Inflammatory macrophage (primary cell): ENCODE measurements around the gene RASSF6.
"Not testable (repeated sequence)": the region's sequence is repeated elsewhere in the genome, so short reads cannot be mapped to it uniquely, and the experiment has no call there.

ENCODE experiments used
- DNase-seq, 2 donors: peaks; one replicate each; pipeline ENCODE4 v3.0.0-alpha.2; 2020 to 2022

The RASSF6 gene

GRCh38 chr4:73609706-73610105 is 10.5 kb downstream of the RASSF6 start:
- no peak for DNase-seq

DNA sequence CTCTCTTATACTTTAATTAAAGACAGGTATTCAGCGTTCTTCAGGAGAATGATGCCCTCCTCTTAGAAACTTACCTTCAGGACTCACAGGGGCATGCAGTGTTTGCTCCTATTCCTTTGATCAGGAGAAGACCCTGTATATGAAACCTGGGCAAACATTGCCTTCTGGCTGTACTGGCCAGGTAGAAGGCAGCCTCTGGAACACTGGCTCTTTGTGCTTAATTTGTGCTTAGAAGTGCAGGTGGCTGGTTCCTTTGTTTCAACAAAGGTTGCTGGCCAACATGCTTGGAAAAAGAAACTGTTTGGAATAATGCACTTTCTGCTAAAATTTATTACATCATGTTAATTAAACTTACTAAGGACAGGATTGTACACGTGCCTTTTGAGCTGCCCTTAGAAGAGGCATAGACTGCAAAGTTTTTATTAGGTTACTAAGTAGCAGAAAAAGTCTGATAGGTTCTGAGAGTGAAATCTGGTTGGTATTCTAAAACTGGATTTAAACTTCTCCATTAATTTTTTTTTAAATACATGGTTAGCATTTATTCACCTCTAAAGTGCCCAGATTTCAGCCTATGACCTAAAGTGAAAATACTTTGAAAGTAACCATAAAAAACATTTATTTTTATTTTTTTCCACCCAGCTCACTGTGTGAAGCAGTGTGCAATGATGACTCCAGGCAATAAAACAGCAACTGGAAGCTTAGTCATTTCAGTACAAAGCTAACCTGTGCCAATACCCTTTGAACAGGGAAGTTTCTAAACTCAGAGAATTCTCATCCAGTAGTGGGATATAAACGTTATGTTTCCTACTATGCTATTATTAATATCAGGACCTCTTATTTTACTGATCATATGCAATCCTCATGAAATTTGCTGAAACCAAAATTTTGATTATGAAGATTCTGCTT is 11.3 kb downstream of the RASSF6 start:
- no peak for DNase-seq

DNA sequence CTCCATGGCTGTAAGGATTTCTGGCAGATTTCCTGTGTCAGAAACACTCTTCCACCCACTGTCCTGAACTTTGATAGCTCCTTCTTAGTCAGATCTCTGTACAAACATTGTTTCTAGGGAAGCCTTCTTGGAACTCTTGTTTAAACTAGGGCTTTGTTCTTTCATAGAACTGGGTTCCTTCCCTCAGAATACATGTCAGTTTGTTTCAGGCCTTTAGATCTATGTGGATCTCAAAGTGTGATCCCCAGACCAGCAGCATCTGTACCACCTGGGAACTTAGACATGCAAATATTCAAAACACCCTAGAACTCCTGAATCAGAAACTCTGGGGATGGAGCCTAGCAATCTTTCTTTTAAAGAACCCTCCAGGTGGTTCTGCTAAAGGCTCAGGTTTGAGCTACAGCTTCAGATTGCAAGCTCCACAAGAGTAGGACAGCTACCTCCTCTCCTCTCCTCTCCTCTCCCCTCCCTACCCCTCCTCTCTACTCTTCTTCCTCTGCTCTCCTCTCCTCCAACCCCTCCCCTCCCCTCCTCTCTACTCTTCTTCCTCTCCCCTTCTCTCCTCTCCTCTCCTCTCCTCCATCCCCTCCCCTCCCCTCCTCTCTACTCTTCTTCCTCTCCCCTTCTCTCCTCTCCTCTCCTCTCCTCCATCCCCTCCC is 12.7 kb downstream of the RASSF6 start:
- no peak for DNase-seq

- DNase-seq, result no peak
These were observed 13.7 kb downstream of the RASSF6 start for GRCh38 chr4:73606465-73606974.

DNA sequence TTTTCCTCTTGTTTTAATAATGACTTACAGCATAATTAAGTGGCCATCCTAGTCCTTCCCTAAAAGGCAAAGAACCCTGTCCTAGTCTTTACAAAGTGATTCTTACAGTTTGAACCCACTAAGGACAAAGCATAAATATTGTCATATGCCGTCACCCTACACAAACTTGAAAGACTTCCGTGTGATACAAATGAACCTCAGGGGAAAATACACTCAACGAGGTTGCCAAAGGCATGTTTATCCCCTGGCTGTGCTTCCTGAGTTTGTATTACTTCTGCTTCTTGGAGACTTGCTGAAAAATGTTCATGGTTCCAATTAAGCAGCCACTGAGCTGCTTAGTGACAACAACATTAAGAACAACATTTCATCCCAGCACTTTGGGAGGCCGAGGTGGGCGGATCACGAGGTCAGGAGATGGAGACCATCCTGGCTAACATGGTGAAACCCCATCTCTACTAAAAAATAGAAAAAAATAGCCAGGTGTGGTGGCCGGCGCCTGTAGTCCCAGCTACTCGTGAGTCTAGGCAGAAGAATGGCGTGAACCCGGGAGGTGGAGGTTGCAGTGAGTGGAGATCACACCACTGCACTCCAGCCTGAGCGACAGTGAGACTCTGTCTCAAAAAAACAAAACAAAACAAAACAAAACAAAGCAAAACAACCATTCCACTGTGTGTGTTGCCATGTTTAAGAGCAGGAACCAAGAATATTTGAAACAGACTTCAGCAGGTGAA is 16.2 kb downstream of the RASSF6 start:
- peak in 1 of 2 donors; percentile 14 for DNase-seq

- DNase-seq, result no peak
These were observed 16.9 kb downstream of the RASSF6 start for GRCh38 chr4:73603271-73603710.

- peak; percentile 20 to 29 for DNase-seq
These were observed 19.3 kb downstream of the RASSF6 start for GRCh38 chr4:73600954-73601353.

DNA sequence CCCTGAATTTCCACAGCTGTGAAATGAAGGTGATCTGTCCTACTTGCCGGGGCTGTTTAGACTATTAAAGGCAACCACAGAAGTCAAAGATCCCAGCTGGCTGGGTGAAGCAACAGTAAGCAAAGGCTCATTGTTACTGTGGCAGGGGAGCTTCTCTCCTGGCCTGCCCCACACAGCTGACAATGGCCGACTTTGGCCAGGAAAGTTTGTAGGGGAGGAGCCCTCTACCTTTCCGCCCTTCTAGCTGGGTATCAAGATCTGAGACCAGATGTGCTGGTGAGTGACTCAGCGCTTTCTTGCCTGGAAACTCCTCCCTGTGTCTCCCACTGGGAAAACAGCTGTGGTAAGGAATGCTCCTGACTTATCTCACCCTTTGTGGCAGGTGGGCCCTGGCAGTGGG is 21.1 kb downstream of the RASSF6 start:
- DNase-seq, result no peak

DNA sequence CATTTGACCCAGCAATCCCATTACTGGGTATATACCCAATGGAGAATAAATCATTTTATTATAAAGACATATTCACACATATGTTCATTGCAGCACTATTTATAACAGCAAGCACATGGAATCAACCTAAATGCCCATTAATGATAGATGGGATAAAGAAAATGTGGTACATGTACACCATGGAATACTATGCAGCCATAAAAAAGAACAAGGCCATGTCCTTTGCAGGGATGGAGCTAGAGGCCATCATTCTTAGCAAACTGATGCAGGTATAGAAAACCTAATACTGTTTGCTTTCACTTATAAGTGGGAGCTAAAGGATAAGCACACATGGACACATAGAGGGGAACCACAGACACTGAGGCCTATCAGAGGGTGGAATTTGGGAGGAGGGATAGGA is 22.6 kb downstream of the RASSF6 start:
- DNase-seq, result no peak

DNA sequence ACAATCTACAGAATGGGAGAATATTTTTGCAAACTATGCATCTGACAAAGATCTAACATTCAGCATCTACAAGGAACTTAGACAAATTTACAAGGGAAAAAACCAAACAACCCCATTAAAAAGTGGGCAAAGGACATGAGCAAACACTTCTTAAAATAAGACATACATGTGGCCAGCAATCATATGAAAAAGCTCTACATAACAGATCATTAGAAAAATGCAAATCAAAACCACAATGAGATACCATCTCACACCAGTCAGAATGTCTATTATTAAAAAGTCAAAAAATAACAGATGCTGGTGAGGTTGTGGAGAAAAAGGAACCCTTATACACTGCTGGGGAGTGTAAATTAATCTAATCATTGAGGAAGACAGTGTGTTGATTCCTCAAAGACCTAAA is 23.1 kb downstream of the RASSF6 start:
- DNase-seq, result not testable (repeated sequence)

GRCh38 chr4:73596001-73596400 is 24.2 kb downstream of the RASSF6 start:
- peak in 1 of 2 donors; percentile 15 for DNase-seq

DNA sequence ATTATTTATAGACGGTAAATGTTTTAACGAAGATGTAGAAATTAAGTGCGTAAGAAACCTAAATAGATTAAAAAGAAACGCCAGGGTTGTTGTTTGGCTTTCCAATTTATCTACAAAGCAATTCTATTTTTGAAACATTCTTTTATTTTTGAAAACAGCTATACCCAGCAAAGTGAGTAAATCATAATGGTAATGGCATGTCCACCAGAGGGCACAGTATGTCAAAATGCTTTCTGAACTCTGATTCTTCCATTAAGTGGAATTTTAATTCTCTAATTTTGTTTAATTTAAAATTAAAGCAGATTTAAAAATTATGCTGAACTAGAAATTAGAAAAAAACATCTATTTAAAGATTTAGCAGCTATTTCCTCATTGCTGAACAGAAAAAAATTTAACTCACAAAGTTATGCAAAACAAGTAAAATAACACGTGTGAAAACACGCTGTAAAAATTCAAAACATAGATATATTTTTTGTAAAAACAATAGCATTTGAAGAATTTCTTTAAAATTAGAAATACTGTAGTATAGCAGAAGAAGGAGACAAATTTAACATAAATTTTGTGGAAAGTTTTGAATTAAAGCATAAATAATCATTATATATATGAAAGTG is 26.5 kb downstream of the RASSF6 start:
- DNase-seq, result peak; percentile 25 to 33

DNA sequence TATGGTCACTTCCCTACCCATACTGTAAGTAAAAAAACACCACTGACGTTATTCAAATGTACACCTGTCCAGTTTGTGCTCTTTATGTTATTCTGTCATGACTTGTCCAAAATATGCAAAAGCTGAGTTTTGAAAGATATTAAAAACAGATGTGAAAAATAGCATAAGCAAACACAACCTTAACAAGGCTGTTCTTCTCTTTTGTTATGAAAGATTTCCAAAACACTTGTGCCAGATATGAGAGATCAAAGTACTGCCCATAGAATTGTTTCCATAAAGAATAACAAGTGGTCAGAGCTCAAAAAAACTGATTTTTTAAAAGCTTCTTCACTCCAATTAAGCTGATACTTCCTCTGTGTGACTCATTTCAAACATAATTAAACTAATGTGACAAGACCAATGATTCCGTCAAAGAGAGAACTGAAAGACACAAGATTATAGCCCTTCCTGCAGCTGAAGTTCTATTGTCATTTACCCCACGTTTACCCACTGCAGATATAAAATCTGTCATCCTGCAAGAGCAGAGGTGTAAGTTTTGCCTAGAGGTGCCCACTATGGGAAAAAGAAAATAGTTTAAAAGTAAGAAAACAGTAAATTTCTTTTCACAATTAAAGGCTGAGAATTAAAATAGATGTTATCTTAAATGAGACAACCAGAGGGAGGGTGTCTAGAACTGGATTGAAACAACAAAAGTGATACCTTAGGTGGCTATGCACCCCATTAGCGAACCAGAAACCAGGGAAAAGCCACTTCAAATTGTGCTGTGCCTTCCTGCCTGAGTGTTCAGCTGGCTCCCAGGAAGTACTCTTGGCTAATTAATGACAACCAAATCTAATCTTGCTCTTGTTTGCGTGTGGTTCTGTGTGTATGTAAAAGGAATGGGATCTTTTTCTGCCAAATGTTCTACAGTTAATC is 30.1 kb downstream of the RASSF6 start:
- DNase-seq, result no peak

GRCh38 chr4:73589261-73589847 is 30.9 kb downstream of the RASSF6 start:
- no peak for DNase-seq

- no peak for DNase-seq
These were observed 31.6 kb downstream of the RASSF6 start for GRCh38 chr4:73588613-73589012.

DNA sequence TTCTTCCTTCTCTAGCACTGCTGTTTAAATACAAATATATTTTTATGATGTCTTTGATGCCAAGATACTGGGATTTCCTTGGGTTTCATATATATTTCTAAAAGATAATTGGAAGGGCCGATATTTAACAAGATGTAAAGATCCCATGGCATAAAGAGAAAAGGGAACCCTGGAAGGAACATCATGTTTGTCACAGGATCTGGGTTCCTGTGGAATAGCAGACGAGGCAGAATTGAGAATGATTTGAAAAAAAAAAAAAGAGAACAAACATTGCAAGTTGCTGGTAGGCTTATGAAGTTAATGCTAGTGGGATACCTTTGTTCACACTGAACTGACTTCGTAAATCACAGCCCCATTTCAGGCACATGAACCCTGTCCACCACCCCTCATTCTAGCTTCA is 33.6 kb downstream of the RASSF6 start:
- no peak for DNase-seq

GRCh38 chr4:73586040-73586439 is 34.2 kb downstream of the RASSF6 start:
- no peak for DNase-seq

GRCh38 chr4:73585345-73585744 is 34.9 kb downstream of the RASSF6 start:
- DNase-seq, result no peak

GRCh38 chr4:73583666-73584065 is 36.6 kb downstream of the RASSF6 start:
- DNase-seq, result no peak

- DNase-seq, result no peak
These were observed 42.9 kb downstream of the RASSF6 start for GRCh38 chr4:73577371-73577770.

- peak in 1 of 2 donors; percentile 11 for DNase-seq
These were observed 43.9 kb downstream of the RASSF6 start for GRCh38 chr4:73576381-73576780.
